ENCODE results near the gene PTPN14.

- TF ChIP-seq CTCF (IDR thresholded peaks at IDR 0.05; ENCODE audit: insufficient read depth, low read length) (no peak), POLR2AphosphoS5 (IDR thresholded peaks at IDR 0.05; ENCODE audit: low read depth) (no peak), SPI1 (IDR thresholded peaks at IDR 0.05; ENCODE audit: borderline replicate concordance, low read depth) (no peak)
Measured at GRCh38 chr1:214549604-214550003, 1.8 kb downstream of the PTPN14 start.
